ENCODE results near the gene ATM. TPM values are rescaled to one million over a fixed set of nuclear protein-coding genes. Genes with fewer than 3 reads are reported as not detected.

Gene ATM
- total RNA-seq, 1 donor from 2014 or later: 37.3 TPM

DNA sequence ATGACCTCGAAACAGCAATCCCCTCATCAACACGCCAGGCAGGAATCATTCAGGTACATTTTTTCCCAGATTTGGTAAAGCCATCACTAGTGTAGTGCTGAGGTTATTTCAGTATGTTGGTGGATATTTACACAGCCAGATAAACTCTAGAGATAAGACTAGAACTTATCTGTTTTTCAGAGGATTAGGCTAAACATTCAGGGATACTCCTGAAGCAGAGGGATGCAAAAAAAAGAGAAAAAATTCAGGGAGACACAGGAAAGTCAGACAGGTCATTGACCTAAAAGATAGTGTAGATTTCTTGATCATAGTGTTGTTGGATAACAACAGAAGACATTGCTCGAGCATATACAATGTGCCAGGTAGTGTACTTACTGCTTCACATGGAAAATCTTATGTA lies 93.2 kb downstream of the ATM start:
- no peaks in the 10 kb centered on the region for H3K27me3 Mint-ChIP-seq (ENCODE audit: insufficient read depth)
- intact Hi-C loops (cut with micrococcal nuclease): no loop called here
- DNase-seq (ENCODE audit: low spot score): no peak
- H3K36me3 Mint-ChIP-seq (ENCODE audit: low read depth): peaks cover 33% of the 10 kb centered on the region
- H3K4me3 Mint-ChIP-seq: no peak overlapping the region
- H3K4me1 Mint-ChIP-seq (ENCODE audit: low read depth): no peaks in the 10 kb centered on the region
- no peak overlapping the region for H3K27ac Mint-ChIP-seq
- H3K9me3 Mint-ChIP-seq: no peaks in the 10 kb centered on the region

DNA sequence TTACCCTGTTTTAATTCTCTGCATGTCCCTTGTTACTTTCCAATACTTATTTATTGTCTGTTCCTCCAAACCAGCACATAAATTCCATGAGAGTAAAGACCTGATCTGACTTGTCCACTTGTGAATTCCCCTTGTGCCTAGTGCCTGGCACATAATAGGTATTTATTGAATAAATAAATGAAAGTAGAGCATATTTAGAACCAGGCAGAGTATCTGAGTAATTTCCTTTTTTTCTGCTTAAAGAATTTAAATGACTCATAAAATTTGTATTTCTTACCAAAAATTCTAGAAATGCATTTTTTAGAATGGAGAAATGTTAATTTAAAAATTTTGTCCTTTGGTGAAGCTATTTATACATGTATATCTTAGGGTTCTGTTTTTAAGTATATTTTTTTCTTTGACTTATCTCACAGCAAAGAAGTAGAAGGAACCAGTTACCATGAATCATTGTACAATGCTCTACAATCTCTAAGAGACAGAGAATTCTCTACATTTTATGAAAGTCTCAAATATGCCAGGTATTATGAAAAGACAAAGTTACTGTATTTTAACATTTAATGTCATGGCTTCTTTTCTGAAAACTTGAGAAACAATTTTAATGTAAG lies 96.8 kb downstream of the ATM start:
- intact Hi-C loops (cut with micrococcal nuclease): no loop called here

DNA sequence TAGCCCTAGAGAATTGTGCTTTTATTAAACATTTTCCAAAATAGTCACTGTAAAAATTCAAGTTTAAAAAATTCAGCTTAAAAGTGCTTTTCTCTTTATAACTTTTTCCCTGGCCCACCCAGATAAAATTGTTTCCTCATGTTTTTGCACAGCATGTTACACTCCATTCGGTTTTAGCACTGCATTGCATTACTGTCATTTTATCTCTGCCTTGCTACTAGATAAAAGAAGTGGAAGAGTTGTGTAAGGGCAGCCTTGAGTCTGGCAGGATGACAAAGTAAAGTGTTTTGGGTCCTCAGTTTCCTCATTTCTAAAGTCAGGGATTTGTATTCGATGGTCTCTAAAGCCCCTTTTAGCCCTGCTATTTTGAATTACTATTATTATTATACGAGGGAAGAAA lies 99.8 kb downstream of the ATM start:
- intact Hi-C loops (cut with micrococcal nuclease): no loop called here
- DNase-seq (ENCODE audit: low spot score): no peak
- Mint-ChIP-seq H3K27ac (no peak overlapping the region), H3K4me1 (ENCODE audit: low read depth) (no peaks in the 10 kb centered on the region), H3K27me3 (ENCODE audit: insufficient read depth) (no peaks in the 10 kb centered on the region), H3K4me3 (no peak overlapping the region), H3K9me3 (no peaks in the 10 kb centered on the region), H3K36me3 (ENCODE audit: low read depth) (peaks cover 26% of the 10 kb centered on the region)

More for the DNA sequence above, 96.8 kb downstream of the ATM start:
- DNase-seq (ENCODE audit: low spot score): no peak
- Mint-ChIP-seq H3K9me3 (no peaks in the 10 kb centered on the region), H3K4me1 (ENCODE audit: low read depth) (no peaks in the 10 kb centered on the region), H3K27me3 (ENCODE audit: insufficient read depth) (no peaks in the 10 kb centered on the region), H3K36me3 (ENCODE audit: low read depth) (peaks cover 31% of the 10 kb centered on the region), H3K27ac (no peak overlapping the region), H3K4me3 (no peak overlapping the region)

DNA sequence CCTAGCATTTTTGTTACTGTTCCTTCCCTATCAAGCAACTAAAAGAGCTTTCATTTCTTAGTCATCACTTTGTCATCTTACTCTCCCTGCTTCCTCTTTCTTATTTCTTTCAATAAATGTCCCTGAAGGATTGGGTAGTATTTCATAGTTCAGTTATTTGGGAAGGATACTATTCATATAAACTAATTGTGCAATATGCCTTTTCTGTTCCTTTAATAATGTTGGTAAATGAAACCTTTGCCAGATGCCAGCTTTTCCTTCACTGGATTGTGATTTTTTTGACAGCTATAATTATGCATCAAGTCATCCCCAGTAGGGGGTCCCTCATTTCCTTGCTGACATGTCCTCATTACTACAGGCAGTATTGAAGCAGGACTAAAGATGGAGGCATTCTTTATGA lies 101.7 kb downstream of the ATM start:
- H3K9me3 Mint-ChIP-seq: no peaks in the 10 kb centered on the region
- intact Hi-C loops (cut with micrococcal nuclease): no loop called here

DNA sequence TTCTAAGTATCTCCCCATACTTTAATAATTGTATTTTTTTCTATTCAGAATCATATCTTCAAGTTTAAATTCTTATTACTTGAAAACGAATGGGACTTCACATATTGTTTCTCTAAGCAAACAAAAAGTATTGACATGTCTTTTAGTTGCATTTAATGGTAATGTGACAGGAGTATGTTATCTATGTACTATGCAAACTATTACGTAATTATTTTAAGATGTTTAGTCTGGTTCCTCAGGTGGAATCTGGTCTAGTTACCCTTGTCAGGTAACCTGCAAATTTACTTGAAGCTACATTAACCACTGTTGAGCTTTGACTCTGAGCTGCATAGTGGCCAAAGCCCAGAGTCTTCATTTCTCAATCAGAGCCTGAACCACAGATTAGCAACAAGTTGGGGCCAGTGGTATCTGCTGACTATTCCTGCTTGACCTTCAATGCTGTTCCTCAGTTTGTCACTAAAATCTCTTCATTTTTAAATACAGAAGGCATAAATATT lies 110.6 kb downstream of the ATM start:
- no peak overlapping the region for H3K27ac Mint-ChIP-seq
- H3K27me3 Mint-ChIP-seq (ENCODE audit: insufficient read depth): no peaks in the 10 kb centered on the region
- no peaks in the 10 kb centered on the region for H3K4me1 Mint-ChIP-seq (ENCODE audit: low read depth)
- H3K4me3 Mint-ChIP-seq: no peak overlapping the region
- H3K36me3 Mint-ChIP-seq (ENCODE audit: low read depth): peaks cover 45% of the 10 kb centered on the region
- intact Hi-C loops (cut with micrococcal nuclease): no loop called here
- H3K9me3 Mint-ChIP-seq: no peaks in the 10 kb centered on the region
- DNase-seq (ENCODE audit: low spot score): no peak

More for the DNA sequence above, 101.7 kb downstream of the ATM start:
- no peaks in the 10 kb centered on the region for H3K27me3 Mint-ChIP-seq (ENCODE audit: insufficient read depth)
- H3K27ac Mint-ChIP-seq: no peak overlapping the region
- no peak overlapping the region for H3K4me3 Mint-ChIP-seq
- DNase-seq (ENCODE audit: low spot score): no peak
- peaks cover 26% of the 10 kb centered on the region for H3K36me3 Mint-ChIP-seq (ENCODE audit: low read depth)
- H3K4me1 Mint-ChIP-seq (ENCODE audit: low read depth): no peaks in the 10 kb centered on the region

DNA sequence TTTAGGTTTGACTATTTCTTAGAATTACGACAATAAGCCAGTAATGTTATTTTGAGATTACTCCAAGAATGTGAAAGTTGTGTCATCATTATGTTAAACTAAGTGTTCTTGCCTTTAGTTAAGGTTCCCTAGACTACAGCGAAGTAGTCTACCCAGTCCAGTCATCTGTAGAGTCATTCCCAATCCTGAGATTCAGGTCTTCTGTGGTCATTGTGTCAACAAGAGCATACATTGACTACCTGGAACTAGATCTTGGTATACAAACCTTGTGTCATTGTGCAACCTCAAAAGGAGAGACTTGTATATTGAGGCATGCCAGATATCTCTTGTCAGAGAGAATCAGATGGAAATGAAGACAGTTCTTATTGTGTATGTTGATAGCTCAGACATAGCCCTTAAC lies 115.9 kb downstream of the ATM start:
- Mint-ChIP-seq H3K4me3 (no peak overlapping the region), H3K27ac (no peak overlapping the region), H3K36me3 (ENCODE audit: low read depth) (peaks cover 19% of the 10 kb centered on the region), H3K4me1 (ENCODE audit: low read depth) (peaks cover 6% of the 10 kb centered on the region), H3K9me3 (no peaks in the 10 kb centered on the region), H3K27me3 (ENCODE audit: insufficient read depth) (no peaks in the 10 kb centered on the region)
- DNase-seq (ENCODE audit: low spot score): no peak
- intact Hi-C loops (cut with micrococcal nuclease): no loop called here

DNA sequence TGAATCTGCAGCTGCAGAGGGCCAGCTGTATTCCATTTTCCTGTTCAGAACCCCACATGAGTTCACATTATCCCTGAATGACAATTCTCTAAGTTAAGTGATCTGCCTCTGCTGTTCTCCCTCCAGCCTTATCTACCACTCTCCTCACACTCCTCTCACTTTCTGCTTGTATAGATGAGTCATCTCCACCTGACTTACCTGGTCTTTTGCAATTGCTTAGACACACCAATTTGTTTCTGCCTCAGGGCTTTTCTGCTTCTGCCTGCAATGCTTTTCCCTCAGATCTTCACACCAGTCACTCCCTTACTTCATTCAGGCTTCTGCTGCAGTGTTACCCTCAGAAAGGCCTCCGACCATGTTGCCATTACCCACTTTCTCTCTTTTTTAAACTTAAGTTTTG lies 118.1 kb downstream of the ATM start:
- Mint-ChIP-seq H3K27me3 (ENCODE audit: insufficient read depth) (no peaks in the 10 kb centered on the region), H3K4me3 (no peak overlapping the region), H3K4me1 (ENCODE audit: low read depth) (peaks cover 6% of the 10 kb centered on the region), H3K9me3 (no peaks in the 10 kb centered on the region), H3K27ac (no peak overlapping the region), H3K36me3 (ENCODE audit: low read depth) (peaks cover 12% of the 10 kb centered on the region)
- intact Hi-C loops (cut with micrococcal nuclease): loop anchor here (5.0 kb wide), 1 partner anchor 306 kb away; no protein-coding TSS in a partner anchor
- no peak for DNase-seq (ENCODE audit: low spot score)

DNA sequence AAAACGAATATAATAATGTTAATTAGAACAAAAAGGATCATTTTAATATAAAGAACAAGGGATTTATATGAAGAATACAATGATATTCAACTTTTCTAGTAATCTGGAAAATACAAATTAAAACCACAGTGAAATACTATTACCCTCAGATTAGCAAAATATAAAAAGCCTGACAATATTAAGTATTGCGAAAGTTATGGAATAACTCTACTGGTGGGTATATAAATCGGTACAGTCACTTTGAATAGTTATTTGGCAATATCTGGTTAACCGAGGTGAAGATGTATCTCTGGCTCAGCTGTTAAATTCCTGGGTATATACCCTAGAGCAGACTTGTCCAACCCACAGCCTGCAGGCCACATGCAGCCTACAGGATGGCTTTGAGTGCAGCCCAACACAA lies 118.8 kb downstream of the ATM start:
- H3K27me3 Mint-ChIP-seq (ENCODE audit: insufficient read depth): no peaks in the 10 kb centered on the region
- peaks cover 6% of the 10 kb centered on the region for H3K4me1 Mint-ChIP-seq (ENCODE audit: low read depth)
- H3K9me3 Mint-ChIP-seq: no peaks in the 10 kb centered on the region
- intact Hi-C loops (cut with micrococcal nuclease): loop anchor here (5.0 kb wide), 1 partner anchor 306 kb away; no protein-coding TSS in a partner anchor
- H3K4me3 Mint-ChIP-seq: no peak overlapping the region
- H3K36me3 Mint-ChIP-seq (ENCODE audit: low read depth): peaks cover 12% of the 10 kb centered on the region
- H3K27ac Mint-ChIP-seq: no peak overlapping the region
- no peak for DNase-seq (ENCODE audit: low spot score)

DNA sequence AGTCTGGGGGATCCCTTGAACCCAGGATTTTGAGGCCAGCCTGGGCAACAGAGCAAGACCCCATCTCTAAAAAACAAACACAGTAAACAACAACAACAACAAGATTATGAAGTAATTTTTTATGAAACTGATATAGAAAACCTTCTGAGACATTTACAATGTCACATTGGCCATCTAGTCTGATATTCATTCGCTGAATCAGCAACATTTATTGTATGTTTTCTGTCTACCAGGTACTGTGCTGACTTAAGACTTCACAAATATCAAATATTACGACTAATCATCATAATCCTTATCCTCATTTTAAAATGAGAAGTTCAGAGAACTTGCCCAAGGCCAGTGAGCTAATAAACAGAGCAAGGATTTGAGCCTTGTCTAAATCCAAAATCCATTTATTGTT lies 120.8 kb downstream of the ATM start:
- intact Hi-C loops (cut with micrococcal nuclease): loop anchor here (5.0 kb wide), 1 partner anchor 304 kb away; no protein-coding TSS in a partner anchor
- peaks cover 11% of the 10 kb centered on the region for H3K36me3 Mint-ChIP-seq (ENCODE audit: low read depth)

DNA sequence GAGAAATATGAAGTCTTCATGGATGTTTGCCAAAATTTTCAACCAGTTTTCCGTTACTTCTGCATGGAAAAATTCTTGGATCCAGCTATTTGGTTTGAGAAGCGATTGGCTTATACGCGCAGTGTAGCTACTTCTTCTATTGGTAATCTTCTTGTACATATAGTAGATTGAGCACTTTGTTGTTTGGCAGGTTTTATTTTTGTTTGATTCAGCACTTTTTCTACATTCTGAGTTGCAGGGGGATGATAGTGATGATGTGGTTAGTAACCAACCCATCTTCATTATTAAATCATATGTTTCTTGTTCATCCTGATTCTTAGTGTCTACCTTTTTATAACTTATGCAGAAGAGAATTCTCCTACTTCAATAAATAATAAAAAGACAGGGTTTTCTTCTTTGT lies 122.9 kb downstream of the ATM start:
- H3K27ac Mint-ChIP-seq: no peak overlapping the region
- H3K9me3 Mint-ChIP-seq: no peaks in the 10 kb centered on the region
- DNase-seq (ENCODE audit: low spot score): no peak
- H3K4me1 Mint-ChIP-seq (ENCODE audit: low read depth): no peaks in the 10 kb centered on the region
- intact Hi-C loops (cut with micrococcal nuclease): no loop called here
- H3K36me3 Mint-ChIP-seq (ENCODE audit: low read depth): peaks cover 21% of the 10 kb centered on the region
- H3K4me3 Mint-ChIP-seq: no peak overlapping the region
- H3K27me3 Mint-ChIP-seq (ENCODE audit: insufficient read depth): no peaks in the 10 kb centered on the region

More for the DNA sequence above, 120.8 kb downstream of the ATM start:
- DNase-seq (ENCODE audit: low spot score): no peak
- H3K4me1 Mint-ChIP-seq (ENCODE audit: low read depth): peaks cover 6% of the 10 kb centered on the region
- H3K27ac Mint-ChIP-seq: no peak overlapping the region
- H3K27me3 Mint-ChIP-seq (ENCODE audit: insufficient read depth): no peaks in the 10 kb centered on the region
- no peaks in the 10 kb centered on the region for H3K9me3 Mint-ChIP-seq
- H3K4me3 Mint-ChIP-seq: no peak overlapping the region

DNA sequence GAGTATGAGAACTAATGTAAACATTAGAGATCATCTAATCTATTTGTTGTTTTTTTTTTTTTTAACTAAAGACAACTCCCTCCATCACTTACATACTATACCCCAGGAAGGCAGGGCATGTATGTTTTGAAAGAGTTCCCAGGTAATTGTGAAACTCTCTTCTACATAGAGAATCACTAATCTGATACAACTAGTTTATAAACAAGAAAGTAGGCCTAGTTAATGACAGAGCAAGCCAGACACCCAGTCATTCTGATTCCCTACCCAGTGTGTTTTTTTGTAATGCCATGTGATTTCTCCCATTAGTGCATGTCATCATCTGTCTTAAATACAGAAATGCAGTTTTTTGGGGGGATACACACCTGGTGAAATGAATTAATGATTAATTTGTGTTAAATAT lies 123.6 kb downstream of the ATM start:
- Mint-ChIP-seq H3K27me3 (ENCODE audit: insufficient read depth) (no peaks in the 10 kb centered on the region), H3K4me3 (no peak overlapping the region), H3K4me1 (ENCODE audit: low read depth) (no peaks in the 10 kb centered on the region), H3K27ac (no peak overlapping the region), H3K9me3 (no peaks in the 10 kb centered on the region), H3K36me3 (ENCODE audit: low read depth) (peaks cover 23% of the 10 kb centered on the region)
- no peak for DNase-seq (ENCODE audit: low spot score)
- intact Hi-C loops (cut with micrococcal nuclease): no loop called here

DNA sequence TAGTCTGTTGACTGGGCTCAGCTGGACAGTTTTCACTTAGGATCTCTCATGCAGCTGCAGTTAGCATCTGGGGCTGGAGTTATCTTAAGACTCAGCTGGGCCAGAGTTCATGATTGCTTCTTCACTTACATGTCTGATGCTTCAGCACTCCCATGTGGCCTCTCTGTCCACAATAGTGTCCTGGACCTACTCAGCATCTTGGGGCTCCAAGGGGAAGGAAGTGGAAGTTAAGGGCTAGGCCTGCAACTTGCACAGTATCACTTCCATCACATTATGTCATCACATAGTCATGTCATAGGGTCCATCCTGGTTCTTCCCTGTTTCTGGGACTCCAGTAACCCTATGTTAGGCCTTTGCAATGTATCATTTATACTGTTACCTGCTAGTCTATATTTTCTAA lies 128.6 kb downstream of the ATM start:
- Mint-ChIP-seq H3K27ac (no peak overlapping the region), H3K27me3 (ENCODE audit: insufficient read depth) (no peaks in the 10 kb centered on the region), H3K4me3 (no peak overlapping the region), H3K9me3 (no peaks in the 10 kb centered on the region), H3K4me1 (ENCODE audit: low read depth) (no peaks in the 10 kb centered on the region), H3K36me3 (ENCODE audit: low read depth) (peaks cover 45% of the 10 kb centered on the region)
- intact Hi-C loops (cut with micrococcal nuclease): no loop called here
- no peak for DNase-seq (ENCODE audit: low spot score)

DNA sequence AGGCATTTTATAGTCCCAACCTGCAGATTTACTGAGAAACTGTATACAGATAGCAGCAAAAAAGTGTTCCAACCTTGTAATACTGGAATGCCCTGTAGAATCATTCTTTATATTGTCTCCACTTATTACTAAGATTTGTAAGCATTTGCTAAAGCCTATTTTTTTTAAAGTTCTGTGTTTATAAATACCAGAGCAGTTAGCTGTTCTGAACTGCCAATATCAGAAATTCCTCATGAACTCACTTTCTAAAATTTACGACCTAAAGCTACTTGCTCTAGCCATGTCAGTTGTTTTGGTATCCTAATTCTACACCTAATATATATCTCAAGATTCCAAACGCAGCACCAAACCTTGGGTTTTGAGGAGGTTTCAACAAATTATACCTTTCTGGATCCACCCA lies 141.3 kb downstream of the ATM start:
- Mint-ChIP-seq H3K4me1 (ENCODE audit: low read depth) (no peaks in the 10 kb centered on the region), H3K27me3 (ENCODE audit: insufficient read depth) (no peaks in the 10 kb centered on the region), H3K4me3 (no peak overlapping the region), H3K36me3 (ENCODE audit: low read depth) (peaks cover 24% of the 10 kb centered on the region), H3K27ac (no peak overlapping the region), H3K9me3 (peaks cover 5% of the 10 kb centered on the region)
- intact Hi-C loops (cut with micrococcal nuclease): no loop called here
- DNase-seq (ENCODE audit: low spot score): no peak

DNA sequence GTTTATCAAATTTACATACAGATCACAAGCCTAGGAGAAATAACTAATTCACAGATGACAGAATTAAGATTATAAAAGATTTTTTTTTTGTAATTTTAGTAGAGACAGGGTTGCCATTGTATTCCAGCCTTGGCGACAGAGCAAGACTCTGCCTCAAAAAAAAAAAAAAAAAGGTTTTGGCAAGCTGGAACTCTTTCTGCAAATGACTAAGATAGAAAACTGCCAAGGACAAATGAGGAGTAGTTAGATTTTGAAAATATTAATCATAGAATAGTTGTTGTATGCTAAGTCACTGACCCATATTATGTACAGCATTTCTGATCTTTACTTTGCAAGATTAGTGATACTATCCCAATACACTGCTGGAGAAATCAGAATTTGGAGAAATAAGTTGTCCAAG lies 145.3 kb downstream of the ATM start:
- no peaks in the 10 kb centered on the region for H3K4me1 Mint-ChIP-seq (ENCODE audit: low read depth)

More for the DNA sequence above, 145.3 kb downstream of the ATM start:
- no peak for DNase-seq (ENCODE audit: low spot score)
- intact Hi-C loops (cut with micrococcal nuclease): no loop called here
- H3K36me3 Mint-ChIP-seq (ENCODE audit: low read depth): peaks cover 24% of the 10 kb centered on the region
- no peaks in the 10 kb centered on the region for H3K9me3 Mint-ChIP-seq
- no peak overlapping the region for H3K4me3 Mint-ChIP-seq
- no peak overlapping the region for H3K27ac Mint-ChIP-seq
- H3K27me3 Mint-ChIP-seq (ENCODE audit: insufficient read depth): no peaks in the 10 kb centered on the region
